Measurements from ENCODE around the gene NDUFA7. TPM values are rescaled to one million over a fixed set of nuclear protein-coding genes. Genes with fewer than 3 reads are reported as not detected.
A peak's percentile ranks its signal among the peaks of the same experiment; 100 is the strongest.

The NDUFA7 gene
- total and polyA plus RNA-seq, 2 of the 13 experiments (the other 11 are each of a cell fraction or from before 2014, with no cell fraction given): 64.5 to 71.5 TPM

GRCh38 chr19:8321067-8321985 lies at the start of gene NDUFA7, which contains the start of gene RPS28 (continued):
- TF ChIP-seq ZBTB2 (CRISPR knock-in tag; IDR thresholded peaks at IDR 0.05; ENCODE audit: low read depth): peak; percentile 46; the same call in 1 of the 2 replicates
- TF ChIP-seq ZNF546 (CRISPR knock-in tag; conservative IDR thresholded peaks at IDR 0.05): peak; percentile 71; the same call in 1 of the 2 replicates
- TF ChIP-seq TBP (CRISPR knock-in tag; IDR thresholded peaks at IDR 0.05): 0 out of 2 replicates have a peak, but pooled peaks have one; percentile 50
- no peak for TF ChIP-seq ZNF549 (CRISPR knock-in tag; IDR thresholded peaks at IDR 0.05)
- peak; percentile 91 for TF ChIP-seq ARID4A (CRISPR knock-in tag; IDR thresholded peaks at IDR 0.05; ENCODE audit: borderline replicate concordance)
- peak; percentile 82 for TF ChIP-seq MXD4 (CRISPR knock-in tag; IDR thresholded peaks at IDR 0.05)
- TF ChIP-seq ZNF484 (CRISPR knock-in tag; IDR thresholded peaks at IDR 0.05; ENCODE audit: borderline replicate concordance, low read depth): no peak
- no peak for TF ChIP-seq THYN1 (CRISPR knock-in tag; IDR thresholded peaks at IDR 0.05; ENCODE audit: borderline replicate concordance, low read depth)
- TF ChIP-seq SRY (CRISPR knock-in tag; IDR thresholded peaks at IDR 0.05): 0 out of 2 replicates have a peak, but pooled peaks have one; percentile 45
- TF ChIP-seq SP5 (CRISPR knock-in tag; IDR thresholded peaks at IDR 0.05; ENCODE audit: borderline replicate concordance, low read depth): no peak
- peak; percentile 61 for TF ChIP-seq SUZ12 (IDR thresholded peaks at IDR 0.05; ENCODE audit: low read depth, low read length)
- TF ChIP-seq ZNF777 (CRISPR knock-in tag; IDR thresholded peaks at IDR 0.05): no peak
- peak; percentile 98 for TF ChIP-seq GATAD1 (CRISPR knock-in tag; IDR thresholded peaks at IDR 0.05)
- TF ChIP-seq ZNF431 (CRISPR knock-in tag; IDR thresholded peaks at IDR 0.05; ENCODE audit: borderline replicate concordance, low read depth): peak; percentile 73
- peak; percentile 80 for TF ChIP-seq ZFP90 (CRISPR knock-in tag; IDR thresholded peaks at IDR 0.05; ENCODE audit: borderline replicate concordance)
- TF ChIP-seq ZNF256 (CRISPR knock-in tag; conservative IDR thresholded peaks at IDR 0.05): peak; percentile 90
- TF ChIP-seq NONO (IDR thresholded peaks at IDR 0.05): no peak
- peak; percentile 85 for TF ChIP-seq NONO (CRISPR knock-in tag; conservative IDR thresholded peaks at IDR 0.05)
- TF ChIP-seq HNRNPLL (IDR thresholded peaks at IDR 0.05; ENCODE audit: low read depth, low read length, poor library complexity, severe bottlenecking): peak; percentile 55
- peak; percentile 88 for TF ChIP-seq ZFY (CRISPR knock-in tag; IDR thresholded peaks at IDR 0.05)
- TF ChIP-seq NR0B2 (CRISPR knock-in tag; IDR thresholded peaks at IDR 0.05): peak; percentile 62; the same call in 1 of the 2 replicates
- TF ChIP-seq ZNF510 (CRISPR knock-in tag; IDR thresholded peaks at IDR 0.05; ENCODE audit: low read depth): peak; percentile 38; the same call in 1 of the 2 replicates
- peak; percentile 97 for TF ChIP-seq SNAI1 (CRISPR knock-in tag; IDR thresholded peaks at IDR 0.05; ENCODE audit: borderline replicate concordance)
- peak; percentile 89 for TF ChIP-seq YEATS4 (CRISPR knock-in tag; IDR thresholded peaks at IDR 0.05; ENCODE audit: borderline replicate concordance)

Measured in HepG2 (cell line).